GM19468 (cell line): ENCODE measurements around the gene TSPAN1.
"Not testable (repeated sequence)": the region's sequence is repeated elsewhere in the genome, so short reads cannot be mapped to it uniquely, and the experiment has no call there.

Experiments
- ATAC-seq: cut with Tn5 transposase; IDR thresholded peaks from one replicate; pipeline ENCODE4 v1.9.1; 2021; ENCODE audit warnings: mild to moderate bottlenecking, moderate library complexity, moderate number of reproducible peaks; ENCODE audit not compliant: unreplicated experiment; ENCODE audit errors: extremely low read depth

The TSPAN1 gene

DNA sequence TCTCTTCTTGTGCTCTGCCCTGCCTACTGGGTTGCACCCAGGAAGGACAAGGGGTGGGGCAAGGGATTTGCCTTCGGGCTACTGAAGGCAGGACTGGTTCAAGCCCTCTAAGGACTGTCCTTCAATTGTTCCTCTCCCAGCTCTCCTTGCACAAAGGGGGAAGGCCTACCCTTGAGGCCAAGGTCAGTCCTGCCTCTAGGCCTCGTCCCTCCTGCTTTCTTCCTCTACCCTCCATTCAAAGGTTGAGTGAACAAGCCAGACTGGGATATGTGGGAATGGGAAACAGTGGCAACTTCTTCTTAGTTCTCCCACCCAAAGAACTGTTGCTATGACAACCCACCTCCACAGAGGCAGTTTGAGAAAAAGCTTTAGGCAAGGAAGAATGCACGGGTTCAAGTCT lies 30.9 kb downstream of the TSPAN1 start:
- no peak for ATAC-seq

DNA sequence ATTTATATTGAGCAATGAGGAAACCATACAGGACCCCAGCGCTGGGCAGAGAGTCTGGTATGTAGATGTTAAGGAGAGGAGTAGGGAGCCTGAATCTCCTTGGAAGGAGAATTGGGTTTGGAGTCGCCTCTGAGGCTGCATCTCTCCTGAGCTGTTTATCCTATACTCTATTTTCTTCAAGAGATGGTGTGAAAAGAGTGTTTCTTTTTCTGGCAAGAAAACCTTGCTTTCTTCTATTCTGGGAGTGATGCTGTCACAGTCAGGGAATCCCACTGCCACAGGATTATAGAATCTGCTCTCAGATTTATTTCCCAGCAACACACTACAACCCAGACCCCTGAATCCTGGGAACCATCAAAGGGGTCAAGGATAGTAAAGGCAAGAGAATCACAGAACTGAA lies 31.5 kb downstream of the TSPAN1 start:
- ATAC-seq, result no peak

GRCh38 chr1:46210561-46210960 lies 35.7 kb downstream of the TSPAN1 start:
- no peak for ATAC-seq

GRCh38 chr1:46211051-46211450 lies 36.2 kb downstream of the TSPAN1 start:
- no peak for ATAC-seq

- no peak for ATAC-seq
Observed at GRCh38 chr1:46215504-46215903, 40.6 kb downstream of the TSPAN1 start.

- ATAC-seq, result no peak
Observed at GRCh38 chr1:46218443-46218842, 43.6 kb downstream of the TSPAN1 start.

DNA sequence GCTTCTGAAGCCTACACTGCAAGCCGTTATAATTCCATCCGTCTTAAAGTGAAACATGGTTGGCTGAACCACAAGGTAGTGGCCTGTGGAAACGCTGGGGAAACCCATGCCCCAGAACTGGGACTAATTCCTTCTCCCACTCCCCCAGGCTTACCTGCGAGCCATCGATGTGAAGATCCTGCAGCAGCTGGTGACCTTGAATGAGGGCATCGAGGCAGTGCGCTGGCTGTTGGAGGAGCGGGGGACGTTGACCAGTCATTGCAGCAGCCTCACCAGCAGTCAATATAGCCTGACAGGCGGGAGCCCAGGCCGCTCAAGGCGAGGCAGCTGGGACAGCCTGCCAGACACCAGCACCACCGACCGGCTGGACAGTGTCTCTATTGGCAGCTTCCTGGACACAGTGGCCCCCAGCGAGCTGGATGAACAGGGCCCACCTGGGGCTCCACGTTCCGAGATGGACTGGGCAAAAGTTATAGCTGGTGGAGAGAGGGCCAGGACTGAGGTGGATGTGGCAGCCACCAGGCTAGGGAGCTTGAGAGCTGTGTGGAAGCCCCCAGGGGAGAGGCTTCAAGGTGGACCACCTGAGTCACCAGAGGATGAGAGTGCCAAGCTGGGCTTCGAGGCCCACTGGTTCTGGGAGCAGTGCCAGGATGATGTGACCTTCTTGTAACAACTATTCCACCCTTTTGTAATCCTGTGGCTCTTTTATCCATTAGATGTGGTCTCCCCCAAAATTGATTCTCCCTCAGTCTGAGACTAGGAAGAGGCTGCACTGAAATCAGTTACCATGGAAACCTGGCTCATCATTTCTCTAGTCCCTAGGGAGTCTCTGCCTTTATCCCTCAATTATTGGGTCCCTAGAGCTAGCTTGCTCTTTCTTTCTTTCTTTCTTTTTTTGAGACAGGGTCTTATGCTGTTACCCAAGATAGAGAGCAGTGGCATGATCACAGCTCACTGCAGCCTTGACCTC lies 44.9 kb downstream of the TSPAN1 start:
- no peak for ATAC-seq

DNA sequence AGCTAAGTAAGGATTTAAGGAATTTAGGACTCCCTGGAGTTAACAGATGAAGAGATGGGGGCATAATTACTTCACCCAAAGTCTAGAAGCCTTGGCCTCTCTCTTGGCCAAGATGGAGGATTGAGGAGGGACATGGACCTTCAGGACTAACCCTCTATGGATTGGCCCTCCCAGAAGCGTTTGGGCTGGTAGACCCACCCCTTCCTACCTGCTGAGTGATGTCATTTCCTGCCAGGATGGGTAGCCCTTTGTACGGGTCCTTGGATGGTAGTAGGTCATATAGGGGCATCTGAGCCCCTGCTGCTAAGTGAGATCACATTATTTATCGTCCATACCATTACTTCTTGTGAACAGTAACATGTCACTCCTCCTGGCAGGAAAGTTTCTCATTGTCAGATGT lies 45.9 kb downstream of the TSPAN1 start:
- ATAC-seq, result no peak

DNA sequence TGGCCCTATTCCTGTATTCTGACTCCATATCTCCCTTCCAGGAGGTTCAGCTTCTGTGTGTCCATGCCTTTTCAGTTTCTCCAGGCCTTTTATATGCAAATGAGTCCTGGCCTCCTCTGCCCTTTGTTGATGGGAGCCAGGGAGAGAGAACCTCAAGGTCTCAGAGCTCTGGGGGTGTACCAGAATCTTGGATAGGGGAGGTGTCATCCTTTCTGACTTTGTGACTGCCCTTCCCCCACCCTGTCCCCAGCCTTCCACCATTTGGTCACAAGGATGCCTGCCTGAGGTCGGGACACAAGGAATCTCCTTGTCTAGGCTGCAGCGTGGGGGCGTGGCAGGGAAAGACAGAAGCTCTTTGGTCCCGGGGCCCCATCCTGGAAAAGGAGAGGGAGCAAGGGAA lies 46.9 kb downstream of the TSPAN1 start:
- ATAC-seq, result no peak

- not testable (repeated sequence) for ATAC-seq
Observed at GRCh38 chr1:46223055-46223454, 48.2 kb downstream of the TSPAN1 start.

GRCh38 chr1:46223472-46223943 lies 48.6 kb downstream of the TSPAN1 start:
- ATAC-seq, result no peak

GRCh38 chr1:46224966-46225365 lies 50.1 kb downstream of the TSPAN1 start:
- ATAC-seq, result no peak

- not testable (repeated sequence) for ATAC-seq
Observed at GRCh38 chr1:46231231-46231630, 56.3 kb downstream of the TSPAN1 start.
